ENCODE results near the gene USP7. TPM values are rescaled to one million over a fixed set of nuclear protein-coding genes. Genes with fewer than 3 reads are reported as not detected.

The USP7 gene
- total and polyA plus RNA-seq, 8 donors, result 13.0 to 56.5 (median 39.8) TPM

- Histone ChIP-seq H3K27ac (no peak overlapping the region), H3K4me3 (peak overlapping the region in 2 of 4 donors; percentile 12 to 36), H3K4me1 (peaks cover 0 to 4% (median 0%) of the 10 kb centered on the region in 3 donors), H3K9me3 (no peaks in the 10 kb centered on the region), H3K36me3 (no peaks in the 10 kb centered on the region), H3K27me3 (no peaks in the 10 kb centered on the region)
- intact Hi-C loops (cut with DNase I), result no loop called here
- peak; percentile 60 to 91 (median 72) for TF ChIP-seq CTCF (IDR thresholded peaks at IDR 0.05)
- no peak for FAIRE-seq
- WGBS, 2 donors, result 9 to 11% methylated on average over 26 of the region's 26 CpGs
- peak; percentile 92 to 100 (median 98) for ATAC-seq
- peak; percentile 56 to 87 (median 74) for DNase-seq
Observed at GRCh38 chr16:9008601-9009260, 45.0 kb upstream of the USP7 start.

- DNase-seq (no peak), ATAC-seq (no peak), FAIRE-seq (no peak)
- H3K4me1 ChIP-seq, result peaks cover 0 to 4% (median 0%) of the 10 kb centered on the region in 3 donors
- TF ChIP-seq CTCF (IDR thresholded peaks at IDR 0.05), result no peak
- H3K27me3 ChIP-seq, result no peaks in the 10 kb centered on the region
- no peaks in the 10 kb centered on the region for H3K36me3 ChIP-seq
- no peak overlapping the region for H3K4me3 ChIP-seq
- no peak overlapping the region for H3K27ac ChIP-seq
- WGBS, 2 donors, result 73 to 82% methylated on average over 17 of the region's 17 CpGs
- intact Hi-C loops (cut with DNase I), result no loop called here
- no peaks in the 10 kb centered on the region for H3K9me3 ChIP-seq
Observed at GRCh38 chr16:9007177-9007794, 43.6 kb upstream of the USP7 start.

GRCh38 chr16:9004183-9004582 lies 40.5 kb upstream of the USP7 start:
- DNase-seq, result no peak
- Histone ChIP-seq H3K27ac (no peak overlapping the region), H3K4me3 (no peak overlapping the region), H3K27me3 (no peaks in the 10 kb centered on the region), H3K36me3 (no peaks in the 10 kb centered on the region), H3K4me1 (peaks cover 0 to 4% (median 0%) of the 10 kb centered on the region in 3 donors), H3K9me3 (no peaks in the 10 kb centered on the region)
- ATAC-seq, result no peak
- 82 to 89% methylated on average over 4 of the region's 4 CpGs for WGBS, 2 donors
- no peak for FAIRE-seq
- no peak for TF ChIP-seq CTCF (IDR thresholded peaks at IDR 0.05)
- intact Hi-C loops (cut with DNase I), result no loop called here

- no peaks in the 10 kb centered on the region for H3K9me3 ChIP-seq
- no peaks in the 10 kb centered on the region for H3K36me3 ChIP-seq
- ATAC-seq (no peak), DNase-seq (no peak), FAIRE-seq (no peak)
- H3K4me1 ChIP-seq, result peaks cover 0 to 2% (median 0%) of the 10 kb centered on the region in 3 donors
- intact Hi-C loops (cut with DNase I), result no loop called here
- H3K27ac ChIP-seq, result no peak overlapping the region
- no peak for TF ChIP-seq CTCF (IDR thresholded peaks at IDR 0.05)
- 85 to 91% methylated on average over 3 of the region's 3 CpGs for WGBS, 2 donors
- H3K27me3 ChIP-seq, result no peaks in the 10 kb centered on the region
- H3K4me3 ChIP-seq, result no peak overlapping the region
Observed at GRCh38 chr16:9003763-9004162, 40.1 kb upstream of the USP7 start.

GRCh38 chr16:9003322-9003721 lies 39.6 kb upstream of the USP7 start:
- H3K9me3 ChIP-seq, result no peaks in the 10 kb centered on the region
- H3K4me1 ChIP-seq, result no peaks in the 10 kb centered on the region
- intact Hi-C loops (cut with DNase I), result no loop called here
- DNase-seq, result no peak
- H3K4me3 ChIP-seq, result no peak overlapping the region
- H3K27me3 ChIP-seq, result no peaks in the 10 kb centered on the region
- no peak for FAIRE-seq
- H3K27ac ChIP-seq, result no peak overlapping the region
- no peak for TF ChIP-seq CTCF (IDR thresholded peaks at IDR 0.05)
- peak in 3 of 4 donors; percentile 39 to 77 (median 52) for ATAC-seq
- 34 to 49% methylated on average over 5 of the region's 5 CpGs for WGBS, 2 donors
- no peaks in the 10 kb centered on the region for H3K36me3 ChIP-seq
